Stimulated activated naive B cell treated with anti-CD40 and anti-IgM and Interleukin-4, amounts not matched to agents 10 μg/mL and 1 μg/mL and 100 μg/mL, for 72 hours (primary cell): ENCODE measurements around the gene APCDD1.
"Not testable (repeated sequence)": the region's sequence is repeated elsewhere in the genome, so short reads cannot be mapped to it uniquely, and the experiment has no call there.

Experiments used
- ATAC-seq, 2 donors: fragments of 150-1000 bp; cut with Tn5 transposase; replicated peaks; 2 replicates each; pipeline ENCODE4 v1.10.0; 2021; ENCODE audit warnings: moderate library complexity in 1 of 2
- DNase-seq: peaks from one replicate; pipeline ENCODE4 v3.0.0; 2021
- H3K27ac Mint-ChIP-seq: one replicate; pipeline ENCODE4 v1.8.0; 2022; ENCODE audit warnings: mild to moderate bottlenecking, mixed read lengths
- H3K27me3 Mint-ChIP-seq, 2 donors: one replicate each; pipeline ENCODE4 v1.8.0; 2022; ENCODE audit warnings: mixed read lengths in 2 of 2
- H3K36me3 Mint-ChIP-seq, 2 donors: one replicate each; pipeline ENCODE4 v1.8.0; 2022; ENCODE audit warnings: mixed read lengths in 2 of 2, mild to moderate bottlenecking in 1 of 2
- H3K4me1 Mint-ChIP-seq, 2 donors: one replicate each; pipeline ENCODE4 v1.8.0; 2022; ENCODE audit warnings: mixed read lengths in 2 of 2, mild to moderate bottlenecking in 1 of 2
- H3K4me3 Mint-ChIP-seq, 2 donors: one replicate each; pipeline ENCODE4 v1.8.0; 2022; ENCODE audit warnings: mild to moderate bottlenecking in 2 of 2, mixed read lengths in 2 of 2, moderate library complexity in 1 of 2
- H3K9me3 Mint-ChIP-seq, 2 donors: one replicate each; pipeline ENCODE4 v1.8.0; 2022; ENCODE audit warnings: mixed read lengths in 2 of 2, mild to moderate bottlenecking in 1 of 2

The APCDD1 gene

DNA sequence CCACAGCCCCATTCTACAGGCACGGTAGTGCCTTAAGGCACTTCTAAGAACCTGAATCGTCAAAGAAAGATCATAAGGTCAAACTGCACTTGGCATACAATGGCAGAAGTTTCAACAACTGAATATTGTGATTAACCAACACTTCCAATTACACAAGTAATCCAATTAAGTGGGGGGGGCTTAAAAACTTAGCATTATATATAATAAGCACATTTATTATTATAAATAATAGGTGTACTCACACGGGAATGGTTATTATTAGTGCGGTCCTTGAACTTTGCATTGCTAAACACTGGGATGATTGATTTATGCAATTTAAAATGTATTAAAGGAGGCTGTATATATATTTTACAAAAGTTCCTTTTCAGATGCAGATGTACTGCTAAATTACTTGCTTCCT lies 7.6 kb downstream of the APCDD1 start:
- DNase-seq (no peak), ATAC-seq (no peak)
- peaks cover 0 to 2% of the 10 kb centered on the region in 2 donors for H3K27me3 Mint-ChIP-seq
- peaks cover 0 to 3% of the 10 kb centered on the region in 2 donors for H3K36me3 Mint-ChIP-seq
- peaks cover 1 to 13% of the 10 kb centered on the region in 2 donors for H3K4me1 Mint-ChIP-seq
- no peak overlapping the region for H3K4me3 Mint-ChIP-seq
- no peak overlapping the region for H3K27ac Mint-ChIP-seq
- H3K9me3 Mint-ChIP-seq = peaks cover 0 to 8% of the 10 kb centered on the region in 2 donors

DNA sequence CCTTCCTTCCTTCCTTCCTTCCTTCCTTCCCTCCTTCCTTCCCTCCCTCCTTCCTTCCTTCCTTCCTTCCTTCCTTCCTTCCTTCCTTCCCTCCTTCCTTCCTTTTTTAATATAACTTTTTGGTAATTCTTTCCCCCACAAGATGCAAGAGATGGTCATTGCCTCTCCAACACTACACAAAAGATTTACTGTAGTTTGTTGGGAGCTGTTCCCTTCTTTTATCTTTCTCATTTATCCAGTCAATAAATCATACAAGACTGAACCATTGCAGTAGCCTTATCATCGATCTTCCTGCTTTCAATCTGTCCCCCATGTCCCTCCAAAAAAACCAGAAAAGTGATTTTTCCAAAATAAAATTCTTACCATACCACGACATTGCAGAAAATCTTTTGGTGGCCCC lies 8.2 kb downstream of the APCDD1 start:
- no peak for ATAC-seq
- H3K9me3 Mint-ChIP-seq = peaks cover 0 to 8% of the 10 kb centered on the region in 2 donors
- H3K4me3 Mint-ChIP-seq = no peak overlapping the region
- no peak for DNase-seq
- H3K27ac Mint-ChIP-seq = no peak overlapping the region
- H3K27me3 Mint-ChIP-seq = no peaks in the 10 kb centered on the region
- peaks cover 1 to 13% of the 10 kb centered on the region in 2 donors for H3K4me1 Mint-ChIP-seq
- peaks cover 0 to 3% of the 10 kb centered on the region in 2 donors for H3K36me3 Mint-ChIP-seq

DNA sequence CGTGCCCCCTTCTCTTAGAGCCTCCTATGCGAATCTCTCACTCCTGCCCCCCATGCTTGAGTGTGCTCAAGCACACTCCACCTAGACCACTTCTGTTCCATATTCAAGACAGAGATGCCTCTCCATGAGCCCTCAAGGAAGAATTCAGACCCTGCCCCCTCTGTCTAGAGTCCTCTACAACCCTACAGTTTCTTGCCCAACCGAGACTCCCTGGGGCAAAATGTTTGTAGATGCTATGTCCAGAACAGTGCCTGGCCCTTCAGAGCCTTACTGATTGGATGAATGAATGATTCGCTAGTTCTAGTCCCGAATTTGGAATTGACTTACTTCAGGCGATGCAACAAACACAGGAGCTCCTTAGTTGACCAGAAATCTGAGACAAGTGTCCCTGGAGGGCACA lies 8.7 kb downstream of the APCDD1 start:
- no peak for DNase-seq
- ATAC-seq = no peak
- H3K4me1 Mint-ChIP-seq = peaks cover 4 to 14% of the 10 kb centered on the region in 2 donors
- H3K27me3 Mint-ChIP-seq = no peaks in the 10 kb centered on the region
- no peak overlapping the region for H3K27ac Mint-ChIP-seq
- no peak overlapping the region for H3K4me3 Mint-ChIP-seq
- H3K36me3 Mint-ChIP-seq = peaks cover 0 to 3% of the 10 kb centered on the region in 2 donors
- peaks cover 0 to 8% of the 10 kb centered on the region in 2 donors for H3K9me3 Mint-ChIP-seq

- Mint-ChIP-seq H3K27ac (peak overlapping the region; percentile 20), H3K9me3 (peaks cover 0 to 8% of the 10 kb centered on the region in 2 donors), H3K27me3 (no peaks in the 10 kb centered on the region), H3K36me3 (peaks cover 0 to 3% of the 10 kb centered on the region in 2 donors), H3K4me1 (peaks cover 4 to 19% of the 10 kb centered on the region in 2 donors), H3K4me3 (no peak overlapping the region)
- no peak for ATAC-seq
- DNase-seq = no peak
These were observed 9.3 kb downstream of the APCDD1 start for GRCh38 chr18:10463741-10464140.

- not testable (repeated sequence) for H3K27me3 Mint-ChIP-seq
These were observed 9.8 kb downstream of the APCDD1 start for GRCh38 chr18:10464161-10464648.

GRCh38 chr18:10465174-10465939 lies 10.9 kb downstream of the APCDD1 start:
- Mint-ChIP-seq H3K4me3 (no peak overlapping the region), H3K27me3 (no peaks in the 10 kb centered on the region), H3K36me3 (peaks cover 0 to 3% of the 10 kb centered on the region in 2 donors), H3K9me3 (peaks cover 0 to 8% of the 10 kb centered on the region in 2 donors), H3K27ac (no peak overlapping the region), H3K4me1 (peaks cover 4 to 19% of the 10 kb centered on the region in 2 donors)
- ATAC-seq = peak in 1 of 2 donors; percentile 53
- DNase-seq = no peak

More at GRCh38 chr18:10464161-10464648, 9.8 kb downstream of the APCDD1 start:
- not testable (repeated sequence) for DNase-seq, H3K36me3 Mint-ChIP-seq, ATAC-seq, H3K4me3 Mint-ChIP-seq, H3K9me3 Mint-ChIP-seq
- Mint-ChIP-seq H3K27ac (peak overlapping the region; percentile 20), H3K4me1 (peaks cover 4 to 19% of the 10 kb centered on the region in 2 donors)

DNA sequence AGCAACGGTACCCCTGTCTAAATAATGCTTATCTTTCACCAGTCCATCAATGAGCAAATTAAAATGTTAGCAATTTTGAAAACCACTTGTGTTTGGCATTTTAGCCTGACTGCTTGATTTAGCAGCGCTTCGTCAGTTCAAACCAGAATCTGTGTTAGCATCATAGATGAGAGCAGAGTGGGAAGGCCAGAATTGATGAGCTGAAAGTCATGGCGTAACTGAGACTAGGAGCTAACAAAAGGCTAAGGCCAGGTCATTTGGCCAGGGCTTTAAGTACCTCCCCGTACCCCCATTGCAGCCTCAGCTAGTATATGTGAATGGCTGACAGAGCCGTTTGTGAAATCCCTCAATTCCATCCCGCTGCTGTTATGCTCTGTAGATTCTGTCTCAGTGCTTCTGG lies 16.0 kb downstream of the APCDD1 start:
- Mint-ChIP-seq H3K36me3 (peaks cover 4 to 21% of the 10 kb centered on the region in 2 donors), H3K4me1 (peaks cover 8 to 24% of the 10 kb centered on the region in 2 donors), H3K4me3 (no peak overlapping the region), H3K27me3 (no peaks in the 10 kb centered on the region), H3K9me3 (no peaks in the 10 kb centered on the region), H3K27ac (no peak overlapping the region)
- no peak for DNase-seq
- no peak for ATAC-seq

GRCh38 chr18:10471574-10471973 lies 17.1 kb downstream of the APCDD1 start:
- Mint-ChIP-seq H3K27ac (no peak overlapping the region), H3K4me3 (no peak overlapping the region), H3K36me3 (peaks cover 6 to 21% of the 10 kb centered on the region in 2 donors), H3K9me3 (no peaks in the 10 kb centered on the region), H3K4me1 (peaks cover 18 to 35% of the 10 kb centered on the region in 2 donors), H3K27me3 (no peaks in the 10 kb centered on the region)
- ATAC-seq (no peak), DNase-seq (no peak)

GRCh38 chr18:10473132-10473531 lies 18.7 kb downstream of the APCDD1 start:
- ATAC-seq (no peak), DNase-seq (no peak)
- Mint-ChIP-seq H3K4me3 (no peak overlapping the region), H3K27ac (peak overlapping the region; percentile 77), H3K27me3 (no peaks in the 10 kb centered on the region), H3K4me1 (peaks cover 25 to 48% of the 10 kb centered on the region in 2 donors), H3K9me3 (no peaks in the 10 kb centered on the region), H3K36me3 (peaks cover 8 to 26% of the 10 kb centered on the region in 2 donors)

DNA sequence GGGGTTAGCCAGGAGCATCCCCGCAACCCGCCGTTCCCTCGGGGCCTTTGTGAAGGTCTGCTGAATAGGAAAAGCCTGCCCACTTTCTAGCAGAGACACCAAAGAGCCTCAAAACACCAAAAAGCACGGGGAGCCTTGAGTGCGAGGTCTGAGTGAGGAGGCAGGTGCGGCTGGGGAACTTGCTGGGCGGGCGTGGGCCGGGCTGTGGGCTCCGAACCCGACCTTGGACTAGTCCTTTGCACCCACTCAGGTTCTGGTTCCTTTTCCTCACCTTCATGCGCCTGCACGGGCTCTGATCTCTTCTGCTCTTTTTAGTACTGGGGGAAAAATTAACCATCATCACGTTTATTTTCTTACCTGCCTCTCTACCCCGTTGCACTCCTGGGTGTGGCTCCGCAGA lies 19.9 kb downstream of the APCDD1 start:
- peaks cover 13 to 30% of the 10 kb centered on the region in 2 donors for H3K36me3 Mint-ChIP-seq
- H3K4me1 Mint-ChIP-seq = peaks cover 37 to 55% of the 10 kb centered on the region in 2 donors

GRCh38 chr18:10475276-10475653 lies 20.8 kb downstream of the APCDD1 start:
- H3K27me3 Mint-ChIP-seq = no peaks in the 10 kb centered on the region
- H3K4me3 Mint-ChIP-seq = peak overlapping the region; percentile 84 to 87
- H3K9me3 Mint-ChIP-seq = no peaks in the 10 kb centered on the region
- peaks cover 13 to 30% of the 10 kb centered on the region in 2 donors for H3K36me3 Mint-ChIP-seq
- no peak for DNase-seq
- H3K4me1 Mint-ChIP-seq = peaks cover 43 to 65% of the 10 kb centered on the region in 2 donors
- peak overlapping the region; percentile 91 for H3K27ac Mint-ChIP-seq
- peak; percentile 26 to 28 for ATAC-seq

More for the DNA sequence above, 19.9 kb downstream of the APCDD1 start:
- Mint-ChIP-seq H3K4me3 (peak overlapping the region in 1 of 2 donors; percentile 23), H3K9me3 (no peaks in the 10 kb centered on the region), H3K27ac (no peak overlapping the region), H3K27me3 (no peaks in the 10 kb centered on the region)
- ATAC-seq (no peak), DNase-seq (no peak)

DNA sequence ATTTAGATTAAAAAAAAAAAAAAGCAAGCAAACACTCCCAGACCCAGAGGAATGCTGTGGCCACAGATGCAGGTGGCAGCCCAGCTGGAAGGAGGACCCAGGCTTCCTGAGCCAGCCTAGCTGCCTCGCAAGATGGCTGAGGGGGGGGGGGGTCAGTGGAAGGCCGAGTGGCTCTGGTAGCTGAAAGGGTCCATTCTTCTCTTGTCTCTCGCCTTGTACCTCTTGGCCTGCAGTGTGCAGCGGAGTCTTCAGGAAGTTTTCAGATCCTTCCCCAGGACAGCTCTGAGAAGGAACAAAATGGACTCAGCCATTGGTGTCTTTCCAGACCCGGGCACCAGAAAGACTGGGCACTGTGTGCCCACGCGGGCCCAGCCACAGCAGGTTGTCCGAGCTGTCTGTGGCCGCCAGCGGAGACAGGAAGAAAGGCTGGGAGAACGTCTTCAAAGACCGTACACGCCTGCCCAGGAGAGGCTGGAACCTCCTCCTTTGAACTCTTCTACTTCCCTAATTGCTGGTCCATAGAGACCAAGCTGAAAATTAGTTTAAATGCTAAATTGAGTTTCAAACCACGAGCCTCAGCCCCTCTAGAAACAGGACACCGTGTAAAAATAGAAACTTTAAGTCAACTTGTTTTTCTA lies 21.3 kb downstream of the APCDD1 start:
- H3K36me3 Mint-ChIP-seq = peaks cover 13 to 30% of the 10 kb centered on the region in 2 donors
- peak overlapping the region; percentile 91 for H3K27ac Mint-ChIP-seq
- DNase-seq = peak; percentile 24
- H3K27me3 Mint-ChIP-seq = no peaks in the 10 kb centered on the region
- peak overlapping the region; percentile 84 to 87 for H3K4me3 Mint-ChIP-seq
- H3K4me1 Mint-ChIP-seq = peaks cover 43 to 70% of the 10 kb centered on the region in 2 donors
- H3K9me3 Mint-ChIP-seq = no peaks in the 10 kb centered on the region
- ATAC-seq = peak; percentile 65 to 74

GRCh38 chr18:10476338-10476791 lies 21.9 kb downstream of the APCDD1 start:
- H3K4me3 Mint-ChIP-seq = peak overlapping the region; percentile 84 to 87
- ATAC-seq (no peak), DNase-seq (no peak)
- peak overlapping the region; percentile 91 for H3K27ac Mint-ChIP-seq
- H3K27me3 Mint-ChIP-seq = no peaks in the 10 kb centered on the region
- peaks cover 13 to 32% of the 10 kb centered on the region in 2 donors for H3K36me3 Mint-ChIP-seq
- peaks cover 46 to 76% of the 10 kb centered on the region in 2 donors for H3K4me1 Mint-ChIP-seq
- no peaks in the 10 kb centered on the region for H3K9me3 Mint-ChIP-seq

- ATAC-seq = no peak
- no peaks in the 10 kb centered on the region for H3K9me3 Mint-ChIP-seq
- H3K27me3 Mint-ChIP-seq = no peaks in the 10 kb centered on the region
These were observed 22.9 kb downstream of the APCDD1 start for GRCh38 chr18:10477121-10477862.

More at GRCh38 chr18:10477121-10477862, 22.9 kb downstream of the APCDD1 start:
- peaks cover 13 to 25% of the 10 kb centered on the region in 2 donors for H3K36me3 Mint-ChIP-seq
- peak overlapping the region; percentile 37 to 84 for H3K4me3 Mint-ChIP-seq
- peak overlapping the region; percentile 88 for H3K27ac Mint-ChIP-seq
- DNase-seq = no peak
- peaks cover 54 to 79% of the 10 kb centered on the region in 2 donors for H3K4me1 Mint-ChIP-seq
